ENCODE data around the gene LRRC8C. TPM values are rescaled to one million over a fixed set of nuclear protein-coding genes. Genes with fewer than 3 reads are reported as not detected.
A peak's percentile ranks its signal among the peaks of the same experiment; 100 is the strongest.

Gene LRRC8C
- total and polyA plus RNA-seq, 8 donors, result 8.3 to 11.6 (median 9.2) TPM

- Histone ChIP-seq H3K27ac (peak overlapping the region in 1 of 2 donors; percentile 80), H3K27me3 (no peaks in the 10 kb centered on the region), H3K4me1 (peaks cover 8 to 64% of the 10 kb centered on the region in 2 donors), H3K9me3 (no peaks in the 10 kb centered on the region), H3K4me3 (no peak overlapping the region), H3K36me3 (no peaks in the 10 kb centered on the region)
- intact Hi-C loops (cut with DNase I), result no loop called here
- TF ChIP-seq CTCF (IDR thresholded peaks at IDR 0.05), result no peak
- ATAC-seq (no peak), DNase-seq (no peak)
Observed at GRCh38 chr1:89755591-89755990, 122.7 kb downstream of the LRRC8C start.

GRCh38 chr1:89757532-89757931 is 124.6 kb downstream of the LRRC8C start:
- H3K4me1 ChIP-seq, result peaks cover 13 to 83% of the 10 kb centered on the region in 2 donors
- H3K4me3 ChIP-seq, result peak overlapping the region in 1 of 2 donors; percentile 8
- no peaks in the 10 kb centered on the region for H3K9me3 ChIP-seq
- intact Hi-C loops (cut with DNase I), result no loop called here
- no peaks in the 10 kb centered on the region for H3K27me3 ChIP-seq
- ATAC-seq (peak; percentile 69), DNase-seq (peak; percentile 36 to 81 (median 68))
- no peaks in the 10 kb centered on the region for H3K36me3 ChIP-seq
- TF ChIP-seq CTCF (IDR thresholded peaks at IDR 0.05), result peak in 1 of 2 donors; percentile 19
- peak overlapping the region in 1 of 2 donors; percentile 82 for H3K27ac ChIP-seq

GRCh38 chr1:89758156-89758555 is 125.2 kb downstream of the LRRC8C start:
- no peak for ATAC-seq
- Histone ChIP-seq H3K4me3 (no peak overlapping the region), H3K27ac (peak overlapping the region in 1 of 2 donors; percentile 82), H3K27me3 (no peaks in the 10 kb centered on the region), H3K36me3 (no peaks in the 10 kb centered on the region), H3K4me1 (peaks cover 16 to 89% of the 10 kb centered on the region in 2 donors), H3K9me3 (no peaks in the 10 kb centered on the region)
- no peak for TF ChIP-seq CTCF (IDR thresholded peaks at IDR 0.05)
- intact Hi-C loops (cut with DNase I), result no loop called here
- DNase-seq, result no peak

- intact Hi-C loops (cut with DNase I), result no loop called here
- no peaks in the 10 kb centered on the region for H3K36me3 ChIP-seq
- H3K4me3 ChIP-seq, result no peak overlapping the region
- peak overlapping the region; percentile 13 to 33 for H3K27ac ChIP-seq
- ATAC-seq, result no peak
- H3K27me3 ChIP-seq, result no peaks in the 10 kb centered on the region
- TF ChIP-seq CTCF (IDR thresholded peaks at IDR 0.05), result no peak
- no peaks in the 10 kb centered on the region for H3K9me3 ChIP-seq
- no peak for DNase-seq
- H3K4me1 ChIP-seq, result peaks cover 12 to 93% of the 10 kb centered on the region in 2 donors
Observed at GRCh38 chr1:89759036-89759435, 126.1 kb downstream of the LRRC8C start.

GRCh38 chr1:89760496-89760895 is 127.6 kb downstream of the LRRC8C start:
- no peak for TF ChIP-seq CTCF (IDR thresholded peaks at IDR 0.05)
- ATAC-seq (no peak), DNase-seq (no peak)
- intact Hi-C loops (cut with DNase I), result loop anchor here in 1 of 2 donors (5.0 to 10.0 kb wide), 2 partner anchors 128 to 276 kb away; partner anchors contain the start of gene LRRC8C
- H3K36me3 ChIP-seq, result no peaks in the 10 kb centered on the region
- H3K27ac ChIP-seq, result peak overlapping the region in 1 of 2 donors; percentile 42
- no peaks in the 10 kb centered on the region for H3K27me3 ChIP-seq
- peaks cover 11 to 80% of the 10 kb centered on the region in 2 donors for H3K4me1 ChIP-seq
- H3K9me3 ChIP-seq, result no peaks in the 10 kb centered on the region
- no peak overlapping the region for H3K4me3 ChIP-seq
